Uterus (tissue), 4 donors: Measurements from ENCODE around the gene FRMPD4. TPM values are rescaled to one million over a fixed set of nuclear protein-coding genes. Genes with fewer than 3 reads are reported as not detected.

Experiments used
- DNase-seq, 2 donors: peaks; one replicate each; pipeline ENCODE4 v3.0.0-alpha.2; 2019 to 2020
- H3K27ac ChIP-seq, 2 donors: fragments of 200-600 bp; sonication (generic); 1 replicate in 1 of 2; 2 replicates in 1 of 2; pipeline ENCODE4 v1.5.1; 2016 to 2018
- H3K27me3 ChIP-seq, 2 donors: fragments of 200-600 bp; sonication (generic); one replicate each; pipeline ENCODE4 v1.5.1; 2018 to 2019; ENCODE audit warnings: control low read depth in 1 of 2
- H3K36me3 ChIP-seq, 2 donors: fragments of 200-600 bp; sonication (generic); one replicate each; pipeline ENCODE4 v1.5.1; 2019; ENCODE audit warnings: control low read depth in 1 of 2
- H3K4me1 ChIP-seq, 2 donors: fragments of 200-600 bp; sonication (generic); one replicate each; pipeline ENCODE4 v1.5.1; 2018 to 2019; ENCODE audit warnings: control low read depth in 1 of 2
- H3K4me3 ChIP-seq, 2 donors: fragments of 200-600 bp; sonication (generic); 1 replicate in 1 of 2; 2 replicates in 1 of 2; pipeline ENCODE4 v1.5.1; 2018 to 2019; ENCODE audit warnings: mild to moderate bottlenecking in 1 of 2
- H3K9me3 ChIP-seq, 2 donors: fragments of 200-600 bp; sonication (generic); one replicate each; pipeline ENCODE4 v1.5.1; 2019; ENCODE audit warnings: control low read depth in 1 of 2
- POLR2A ChIP-seq, 2 donors: fragments of 450-650 bp; IDR thresholded peaks; one replicate each; pipeline ENCODE4 v1.6.1; 2016; ENCODE audit warnings: antibody characterized with exemption in 2 of 2, mild to moderate bottlenecking in 1 of 2, moderate library complexity in 1 of 2
- intact Hi-C: fragments of 100-400 bp; cut with DNase I; formaldehyde crosslinking; loops from one replicate; pipeline ENCODE4 v1.15.1; 2023; ENCODE audit warnings: low total_unique reads
- total RNA-seq, 4 donors: library from RNA; depleted of rRNA in 3 of 4; stranded (reverse); fragments of >200 nt in 3 of 4; gene quantifications; one replicate each; pipeline versions ENCODE4 v1.1.0 to v1.2.4, GENCODE V29; 2014 to 2023
- TF ChIP-seq, protein P1 (sequence below), 4 experiments: fragments of 200-600 bp in 2 of 4; fragments of 450-650 bp in 2 of 4; sonication (generic) in 2 of 4; IDR thresholded peaks; one replicate each; pipeline ENCODE4 v1.5.1; 2016 to 2019; ENCODE audit warnings: antibody characterized with exemption in 4 of 4, mild to moderate bottlenecking in 2 of 4, moderate library complexity in 1 of 4
- donor health status: DM: yes; HTN: yes; CAD: no.

Gene FRMPD4
- total RNA-seq, 4 donors from 2014 or later: 0.06 to 0.41 TPM; not detected in 2

DNA sequence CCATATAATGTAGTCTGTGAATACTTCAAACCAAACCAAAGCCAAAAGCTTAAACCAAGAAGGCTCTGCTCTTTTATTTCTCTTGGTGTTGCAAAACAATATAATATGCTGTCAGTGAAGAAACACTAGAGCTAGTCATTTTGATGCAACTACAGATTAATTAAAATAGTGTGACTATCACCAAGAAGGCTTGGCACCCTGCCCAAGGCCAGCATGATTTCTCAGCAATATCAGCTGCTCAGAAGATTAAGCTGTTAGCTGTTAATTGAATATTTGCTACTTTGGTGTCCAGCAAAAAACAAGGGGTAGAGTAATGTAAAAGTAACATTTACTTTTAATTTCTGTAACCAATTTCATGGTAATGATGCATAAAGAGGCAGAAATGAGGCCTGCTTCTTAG is 548.1 kb downstream of the FRMPD4 start:
- H3K27me3 ChIP-seq: no peaks in the 10 kb centered on the region
- H3K4me3 ChIP-seq: no peak overlapping the region
- no peaks in the 10 kb centered on the region for H3K4me1 ChIP-seq
- DNase-seq: no peak
- H3K9me3 ChIP-seq: no peaks in the 10 kb centered on the region
- no peaks in the 10 kb centered on the region for H3K36me3 ChIP-seq
- intact Hi-C loops: no loop called here
- TF ChIP-seq, protein P1, sequence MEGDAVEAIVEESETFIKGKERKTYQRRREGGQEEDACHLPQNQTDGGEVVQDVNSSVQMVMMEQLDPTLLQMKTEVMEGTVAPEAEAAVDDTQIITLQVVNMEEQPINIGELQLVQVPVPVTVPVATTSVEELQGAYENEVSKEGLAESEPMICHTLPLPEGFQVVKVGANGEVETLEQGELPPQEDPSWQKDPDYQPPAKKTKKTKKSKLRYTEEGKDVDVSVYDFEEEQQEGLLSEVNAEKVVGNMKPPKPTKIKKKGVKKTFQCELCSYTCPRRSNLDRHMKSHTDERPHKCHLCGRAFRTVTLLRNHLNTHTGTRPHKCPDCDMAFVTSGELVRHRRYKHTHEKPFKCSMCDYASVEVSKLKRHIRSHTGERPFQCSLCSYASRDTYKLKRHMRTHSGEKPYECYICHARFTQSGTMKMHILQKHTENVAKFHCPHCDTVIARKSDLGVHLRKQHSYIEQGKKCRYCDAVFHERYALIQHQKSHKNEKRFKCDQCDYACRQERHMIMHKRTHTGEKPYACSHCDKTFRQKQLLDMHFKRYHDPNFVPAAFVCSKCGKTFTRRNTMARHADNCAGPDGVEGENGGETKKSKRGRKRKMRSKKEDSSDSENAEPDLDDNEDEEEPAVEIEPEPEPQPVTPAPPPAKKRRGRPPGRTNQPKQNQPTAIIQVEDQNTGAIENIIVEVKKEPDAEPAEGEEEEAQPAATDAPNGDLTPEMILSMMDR (IDR thresholded peaks at IDR 0.05): no peak
- TF ChIP-seq POLR2A (IDR thresholded peaks at IDR 0.05): no peak
- H3K27ac ChIP-seq: no peak overlapping the region

DNA sequence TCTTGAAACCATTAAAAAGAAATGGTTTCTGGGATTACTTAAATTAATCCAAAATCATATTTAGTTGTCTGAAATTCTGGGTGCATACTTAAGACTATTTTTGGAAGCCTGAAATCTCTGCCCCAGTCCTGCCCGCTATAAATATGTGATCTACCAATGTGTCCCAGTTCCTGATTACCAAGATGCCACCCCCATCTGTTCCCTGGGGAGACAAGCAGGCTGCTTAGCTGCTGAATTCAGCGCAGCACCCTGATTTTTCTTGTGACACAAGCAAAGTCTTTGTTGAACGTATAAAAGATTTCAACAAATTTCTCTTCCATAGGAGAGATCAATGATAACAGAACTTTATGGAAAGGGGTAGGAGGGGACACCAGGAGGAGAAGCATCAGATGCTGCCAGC is 552.4 kb downstream of the FRMPD4 start:
- Histone ChIP-seq H3K4me3 (no peak overlapping the region), H3K4me1 (no peaks in the 10 kb centered on the region), H3K27me3 (peaks cover 0 to 6% of the 10 kb centered on the region in 2 donors), H3K9me3 (no peaks in the 10 kb centered on the region), H3K27ac (no peak overlapping the region), H3K36me3 (no peaks in the 10 kb centered on the region)
- no peak for DNase-seq
- TF ChIP-seq, protein P1 (IDR thresholded peaks at IDR 0.05): no peak
- TF ChIP-seq POLR2A (IDR thresholded peaks at IDR 0.05): no peak
- intact Hi-C loops: no loop called here

DNA sequence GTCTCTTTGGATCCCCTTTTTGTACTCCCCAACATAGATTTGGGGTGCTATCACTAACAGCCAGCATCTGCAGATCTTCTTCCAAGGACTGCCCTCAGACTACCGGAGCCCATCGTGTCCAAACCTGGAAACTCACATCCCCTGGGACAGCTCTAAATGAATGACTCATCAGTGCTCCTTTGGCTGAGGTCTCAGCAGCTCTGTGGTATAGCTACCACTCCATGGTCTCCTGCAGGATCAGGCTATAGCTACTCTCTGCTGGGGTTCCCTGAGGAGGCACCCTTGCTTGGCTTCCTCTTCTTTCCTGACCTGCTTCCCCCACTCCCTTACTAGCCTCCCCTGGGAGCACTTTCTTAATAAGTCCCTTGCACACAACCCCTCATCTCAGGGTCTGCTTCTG is 555.5 kb downstream of the FRMPD4 start:
- no peaks in the 10 kb centered on the region for H3K9me3 ChIP-seq
- TF ChIP-seq POLR2A (IDR thresholded peaks at IDR 0.05): no peak
- TF ChIP-seq, protein P1 (IDR thresholded peaks at IDR 0.05): no peak
- no peaks in the 10 kb centered on the region for H3K36me3 ChIP-seq
- H3K4me3 ChIP-seq: no peak overlapping the region
- no peaks in the 10 kb centered on the region for H3K4me1 ChIP-seq
- no peak for DNase-seq
- intact Hi-C loops: no loop called here
- H3K27me3 ChIP-seq: peaks cover 0 to 6% of the 10 kb centered on the region in 2 donors
- H3K27ac ChIP-seq: no peak overlapping the region

DNA sequence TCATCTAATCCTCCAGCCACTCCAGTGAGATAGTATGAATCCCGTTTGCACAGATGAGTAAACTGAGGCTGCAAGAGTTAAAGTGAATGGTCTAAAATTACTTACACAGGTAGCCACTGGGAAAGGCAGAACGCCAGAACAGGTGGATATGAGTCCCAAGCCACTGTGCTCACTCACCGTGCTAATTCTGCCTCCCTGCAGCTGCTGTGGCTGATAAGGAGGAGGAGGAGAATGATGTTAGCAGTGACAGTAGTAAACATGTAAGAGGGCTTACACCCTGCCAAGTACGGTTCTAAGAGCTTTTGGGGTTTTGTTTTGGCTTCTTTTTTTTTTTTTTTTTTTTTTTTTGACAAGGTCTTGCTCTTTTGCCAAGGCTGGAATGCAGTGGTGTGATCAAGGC is 562.5 kb downstream of the FRMPD4 start:
- TF ChIP-seq, protein P1 (IDR thresholded peaks at IDR 0.05): no peak
- TF ChIP-seq POLR2A (IDR thresholded peaks at IDR 0.05): no peak
- no peaks in the 10 kb centered on the region for H3K27me3 ChIP-seq
- H3K36me3 ChIP-seq: no peaks in the 10 kb centered on the region
- H3K27ac ChIP-seq: no peak overlapping the region
- H3K4me1 ChIP-seq: no peaks in the 10 kb centered on the region
- no peak for DNase-seq
- intact Hi-C loops: no loop called here
- no peaks in the 10 kb centered on the region for H3K9me3 ChIP-seq
- H3K4me3 ChIP-seq: no peak overlapping the region

DNA sequence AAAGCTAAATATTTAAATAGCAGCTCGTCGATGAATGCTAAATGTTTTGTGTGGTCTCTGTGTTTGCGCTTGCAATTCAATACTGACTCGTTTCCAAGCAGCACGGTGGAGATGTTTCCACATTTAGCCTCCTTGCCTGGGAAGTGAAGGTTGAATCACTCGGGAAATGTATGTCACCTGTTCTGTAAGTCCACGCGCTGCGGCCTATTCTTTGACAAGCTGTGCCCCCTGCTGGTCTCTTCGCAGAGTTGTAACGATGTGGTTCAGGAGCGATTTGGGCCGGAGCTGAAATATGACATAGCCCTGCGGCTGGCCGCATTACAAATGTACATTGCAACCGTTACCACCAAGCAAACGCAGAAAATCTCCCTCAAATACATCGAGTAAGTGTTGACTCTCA is 563.4 kb downstream of the FRMPD4 start:
- H3K4me3 ChIP-seq: no peak overlapping the region
- TF ChIP-seq, protein P1 (IDR thresholded peaks at IDR 0.05): peak in 3 of 4 experiments; percentile 20 to 44 (median 30)
- TF ChIP-seq POLR2A (IDR thresholded peaks at IDR 0.05): no peak
- H3K4me1 ChIP-seq: no peaks in the 10 kb centered on the region
- intact Hi-C loops: no loop called here
- DNase-seq: peak in 1 of 2 donors; percentile 27
- H3K36me3 ChIP-seq: no peaks in the 10 kb centered on the region
- H3K27me3 ChIP-seq: no peaks in the 10 kb centered on the region
- H3K27ac ChIP-seq: no peak overlapping the region
- no peaks in the 10 kb centered on the region for H3K9me3 ChIP-seq
